MV-4-11 (cell line): Measurements from ENCODE around the gene CDHR3.
"Not testable (repeated sequence)": the region's sequence is repeated elsewhere in the genome, so short reads cannot be mapped to it uniquely, and the experiment has no call there.

Experiments used
- DNase-seq: peaks from one replicate; lab custom pipeline; 2025; lab: John Stamatoyannopoulos, UW

Gene CDHR3, protein sequence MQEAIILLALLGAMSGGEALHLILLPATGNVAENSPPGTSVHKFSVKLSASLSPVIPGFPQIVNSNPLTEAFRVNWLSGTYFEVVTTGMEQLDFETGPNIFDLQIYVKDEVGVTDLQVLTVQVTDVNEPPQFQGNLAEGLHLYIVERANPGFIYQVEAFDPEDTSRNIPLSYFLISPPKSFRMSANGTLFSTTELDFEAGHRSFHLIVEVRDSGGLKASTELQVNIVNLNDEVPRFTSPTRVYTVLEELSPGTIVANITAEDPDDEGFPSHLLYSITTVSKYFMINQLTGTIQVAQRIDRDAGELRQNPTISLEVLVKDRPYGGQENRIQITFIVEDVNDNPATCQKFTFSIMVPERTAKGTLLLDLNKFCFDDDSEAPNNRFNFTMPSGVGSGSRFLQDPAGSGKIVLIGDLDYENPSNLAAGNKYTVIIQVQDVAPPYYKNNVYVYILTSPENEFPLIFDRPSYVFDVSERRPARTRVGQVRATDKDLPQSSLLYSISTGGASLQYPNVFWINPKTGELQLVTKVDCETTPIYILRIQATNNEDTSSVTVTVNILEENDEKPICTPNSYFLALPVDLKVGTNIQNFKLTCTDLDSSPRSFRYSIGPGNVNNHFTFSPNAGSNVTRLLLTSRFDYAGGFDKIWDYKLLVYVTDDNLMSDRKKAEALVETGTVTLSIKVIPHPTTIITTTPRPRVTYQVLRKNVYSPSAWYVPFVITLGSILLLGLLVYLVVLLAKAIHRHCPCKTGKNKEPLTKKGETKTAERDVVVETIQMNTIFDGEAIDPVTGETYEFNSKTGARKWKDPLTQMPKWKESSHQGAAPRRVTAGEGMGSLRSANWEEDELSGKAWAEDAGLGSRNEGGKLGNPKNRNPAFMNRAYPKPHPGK

DNA sequence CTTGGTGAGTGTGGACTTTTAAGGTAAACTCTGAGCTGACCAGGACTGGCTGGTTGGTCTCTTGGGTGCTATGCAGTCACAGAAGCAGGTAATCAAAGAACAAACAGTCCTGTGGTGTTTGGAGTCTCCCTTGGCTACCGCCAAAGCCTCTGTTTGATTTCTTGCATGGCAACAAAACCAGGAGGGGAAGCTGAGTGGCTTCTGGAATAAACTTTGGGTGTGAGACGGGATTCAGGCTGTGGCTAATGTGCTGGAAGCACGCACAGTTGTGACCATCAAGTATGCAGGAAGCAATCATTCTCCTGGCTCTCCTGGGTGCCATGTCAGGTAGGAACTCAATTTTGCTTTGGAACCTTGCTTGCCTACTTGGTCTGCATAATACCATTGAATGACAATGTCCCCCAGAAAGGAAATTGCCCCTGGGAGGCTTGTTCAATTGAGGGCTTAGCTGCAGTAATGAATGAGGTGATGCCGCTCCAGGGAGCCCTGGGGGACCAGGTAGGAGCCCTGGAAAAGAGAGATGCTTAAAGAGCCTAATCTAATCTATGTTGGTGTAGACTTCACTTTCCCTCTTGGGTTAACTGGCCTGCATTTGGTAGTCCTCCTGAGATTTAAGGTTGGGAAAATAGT, at the start of gene CDHR3:
Gene CDHR3 (plus strand): TSS at position 227 of the 630 bp plus-strand sequence. CDS start 55 bp downstream, at position 282.
- no peak for DNase-seq

DNA sequence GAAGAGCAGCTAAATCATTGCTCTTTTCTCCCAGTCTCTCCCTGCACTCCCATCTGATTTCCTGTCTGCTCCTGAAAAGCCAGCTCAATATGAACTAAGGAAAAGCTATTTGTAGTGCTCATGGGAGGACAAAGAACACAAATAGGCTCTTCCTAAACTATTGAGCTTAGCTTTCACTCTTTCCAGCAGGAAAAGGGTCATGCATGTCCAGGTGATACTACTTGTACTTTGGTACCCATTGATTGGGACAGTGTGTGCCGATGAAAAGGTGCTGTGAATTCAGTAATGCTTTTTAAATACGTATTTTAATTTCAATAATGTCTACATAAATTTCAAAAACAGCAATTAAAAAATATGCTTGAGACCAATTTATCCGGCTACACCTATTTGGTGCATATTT, 49.1 kb upstream of the CDHR3 start:
- DNase-seq: no peak

- no peak for DNase-seq
These were observed 46.5 kb upstream of the CDHR3 start for GRCh38 chr7:105916603-105917002.

- DNase-seq: no peak
These were observed 45.4 kb upstream of the CDHR3 start for GRCh38 chr7:105917659-105918058.

DNA sequence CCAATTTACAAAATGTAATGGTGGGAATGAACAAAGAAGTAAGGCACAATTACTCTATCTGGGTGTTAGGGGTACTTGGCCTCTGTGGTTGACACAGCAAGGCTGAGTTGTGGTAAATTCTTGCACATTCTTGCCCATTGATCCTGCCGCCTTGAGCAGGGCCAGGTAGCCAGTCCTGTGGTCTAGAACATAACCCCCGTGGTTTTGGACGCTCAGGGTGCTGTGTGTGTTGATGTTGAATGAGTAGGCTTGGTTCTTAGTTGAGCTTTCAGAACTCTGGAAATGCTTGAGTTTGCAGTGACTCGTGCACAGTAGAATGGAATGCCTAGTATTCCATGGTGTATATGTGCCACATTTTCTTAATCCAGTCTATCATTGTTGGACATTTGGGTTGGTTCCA, 42.3 kb upstream of the CDHR3 start:
- DNase-seq: peak; percentile 4

- DNase-seq: no peak
These were observed 38.1 kb upstream of the CDHR3 start for GRCh38 chr7:105924945-105925344.

- DNase-seq: no peak
These were observed 36.9 kb upstream of the CDHR3 start for GRCh38 chr7:105926131-105926530.

DNA sequence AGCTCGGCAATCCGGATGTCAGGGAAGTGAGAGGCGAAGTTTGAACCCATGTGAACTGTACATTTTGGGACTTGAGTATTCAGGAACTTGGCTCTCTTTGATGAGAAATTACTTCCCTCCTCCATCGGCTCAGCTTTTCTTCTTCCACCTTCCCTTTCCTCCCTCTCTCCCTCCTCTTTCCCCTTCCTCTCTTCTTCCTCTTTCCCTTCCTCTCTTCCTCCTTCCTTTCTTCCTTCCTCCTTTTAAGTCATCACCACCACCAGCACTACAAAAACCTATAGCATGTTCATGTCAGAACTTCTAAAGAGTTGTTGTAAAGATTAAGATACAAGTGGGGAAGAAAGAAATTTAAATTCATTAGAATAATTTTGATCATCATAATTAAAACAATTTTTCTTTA, 31.9 kb upstream of the CDHR3 start:
- no peak for DNase-seq

- no peak for DNase-seq
These were observed 30.1 kb upstream of the CDHR3 start for GRCh38 chr7:105932835-105933477.

- DNase-seq: peak; percentile 43
These were observed 28.4 kb upstream of the CDHR3 start for GRCh38 chr7:105934572-105935185.

GRCh38 chr7:105935250-105935649, 27.8 kb upstream of the CDHR3 start:
- DNase-seq: no peak

DNA sequence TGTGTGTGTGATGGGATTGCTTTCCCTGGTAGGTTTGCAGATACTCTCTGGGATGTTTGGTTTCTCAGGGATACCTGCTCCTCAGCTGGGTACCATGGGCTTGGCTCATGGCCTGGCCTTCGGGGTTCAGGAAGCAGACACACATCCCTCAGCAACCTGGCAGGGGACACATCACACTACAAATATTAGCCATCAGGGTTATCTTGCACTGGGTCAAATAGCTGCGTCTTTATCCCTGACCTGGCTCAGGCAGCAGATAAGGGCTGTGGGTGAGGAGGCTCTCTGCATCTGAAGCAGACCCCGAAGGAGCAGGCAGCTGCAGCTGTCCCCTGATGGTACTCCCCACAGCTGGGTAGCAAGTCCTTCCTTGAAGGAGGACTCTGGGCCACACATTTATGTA, 25.7 kb upstream of the CDHR3 start:
- no peak for DNase-seq

GRCh38 chr7:105940109-105940508, 23.0 kb upstream of the CDHR3 start:
- no peak for DNase-seq

GRCh38 chr7:105941596-105941995, 21.5 kb upstream of the CDHR3 start:
- no peak for DNase-seq

DNA sequence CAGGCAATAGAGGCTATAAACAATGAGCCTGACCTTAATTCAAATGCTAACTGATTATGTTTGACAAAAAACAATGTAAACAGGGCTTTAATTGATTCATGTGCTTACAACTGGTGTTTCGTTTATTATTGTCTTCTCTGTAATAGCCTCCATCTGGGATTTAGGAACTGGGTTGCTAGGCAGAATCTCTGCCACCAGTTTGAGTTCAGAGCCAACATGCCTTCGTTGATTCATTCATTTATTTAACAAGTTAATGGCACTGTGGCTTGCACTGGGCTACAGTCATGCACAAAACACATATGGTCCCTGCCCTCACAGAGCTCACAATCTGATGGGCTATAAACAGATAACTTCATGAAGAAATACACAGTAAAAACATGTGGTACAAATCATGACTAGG, 19.6 kb upstream of the CDHR3 start:
- no peak for DNase-seq

DNA sequence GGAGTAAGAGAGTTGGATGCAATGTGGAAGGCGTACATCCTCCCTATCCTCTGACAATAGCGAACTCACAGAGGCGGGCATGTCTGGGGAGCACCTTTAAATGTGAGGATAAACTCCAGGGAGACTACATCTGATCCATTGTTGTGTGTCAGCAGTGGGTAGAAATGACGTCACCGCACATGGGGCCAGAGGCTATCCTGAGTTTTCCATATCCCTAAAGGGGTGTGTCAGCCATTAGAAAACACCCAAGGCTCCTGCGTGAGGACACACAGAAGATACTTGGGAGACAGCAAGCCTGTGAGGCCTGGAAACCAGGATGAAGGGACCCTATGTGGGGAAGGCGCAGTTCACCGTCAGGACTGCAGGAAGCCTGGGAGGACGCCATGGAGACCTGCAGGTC, 17.2 kb upstream of the CDHR3 start:
- DNase-seq: no peak

- DNase-seq: no peak
These were observed 11.5 kb upstream of the CDHR3 start for GRCh38 chr7:105951597-105951996.

DNA sequence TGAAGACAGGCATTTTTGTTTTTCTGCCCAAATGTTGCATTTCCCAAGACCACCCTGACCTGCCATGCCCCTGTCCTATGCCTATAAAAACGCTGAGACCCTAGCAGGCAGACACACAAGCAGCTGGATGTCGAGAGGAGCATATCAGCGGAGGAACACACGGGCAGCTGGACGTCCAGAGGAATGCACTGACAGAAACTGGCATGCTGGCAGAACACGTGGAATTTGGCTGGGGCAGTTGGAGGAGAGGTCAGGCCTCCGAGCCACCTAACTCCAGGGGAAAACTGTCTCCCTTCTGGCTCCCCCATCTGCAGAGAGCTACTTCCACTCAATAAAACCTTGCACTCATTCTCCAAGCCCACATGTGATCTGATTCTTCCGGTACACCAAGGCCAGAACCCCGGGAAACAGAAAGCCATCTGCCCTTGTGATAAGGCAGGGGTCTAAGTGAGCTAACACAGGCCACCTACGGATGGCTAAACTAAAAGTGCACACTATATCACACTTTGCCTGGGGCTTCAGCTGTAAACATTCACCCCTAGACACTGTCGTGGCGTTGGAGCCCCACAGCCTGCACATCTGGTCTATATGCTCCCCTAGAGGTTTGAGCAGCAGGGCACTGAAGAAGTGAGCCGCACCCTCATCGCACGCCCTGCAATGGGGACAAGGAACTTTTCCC, 10.0 kb upstream of the CDHR3 start:
- DNase-seq: no peak

DNA sequence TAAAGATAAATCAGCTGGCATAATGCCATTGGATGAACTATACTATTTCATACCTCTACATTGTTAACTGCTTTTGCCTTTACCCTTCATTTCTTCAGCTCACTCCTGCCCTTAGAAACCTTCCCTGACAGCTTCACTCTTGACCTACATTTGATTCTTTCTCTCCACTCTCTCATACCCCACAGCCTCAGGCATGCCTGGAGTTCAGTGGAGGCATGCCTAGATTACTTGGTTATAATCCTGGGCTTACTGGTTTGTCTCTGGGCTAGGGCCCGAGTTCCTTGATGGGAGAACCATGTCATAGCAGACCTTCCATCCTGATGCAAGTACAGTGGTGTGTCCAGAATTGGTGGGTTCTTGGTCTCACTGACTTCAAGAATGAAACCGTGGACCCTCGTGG, 8.4 kb upstream of the CDHR3 start:
- no peak for DNase-seq

GRCh38 chr7:105955651-105956466, 7.2 kb upstream of the CDHR3 start:
- DNase-seq: not testable (repeated sequence)
